Breast epithelium (tissue), 3 donors: ENCODE measurements around the gene GPR137B.

Source experiments
- CTCF ChIP-seq, 3 donors: fragments of 450-650 bp; IDR thresholded peaks; one replicate each; pipeline ENCODE4 v1.5.1; 2016 to 2017; ENCODE audit warnings: antibody characterized with exemption in 3 of 3, mild to moderate bottlenecking in 3 of 3, moderate library complexity in 3 of 3
- POLR2AphosphoS5 ChIP-seq, 3 donors: sonication (generic); formaldehyde crosslinking; IDR thresholded peaks; one replicate each; pipeline ENCODE4 v1.6.1; 2017; ENCODE audit warnings: antibody characterized with exemption in 3 of 3

- TF ChIP-seq CTCF (IDR thresholded peaks at IDR 0.05) = no peak
- TF ChIP-seq POLR2AphosphoS5 (IDR thresholded peaks at IDR 0.05) = no peak
Observed at GRCh38 chr1:236159704-236160539, 17.6 kb downstream of the GPR137B start.
